Measurements from ENCODE around the gene PITPNB. TPM values are rescaled to one million over a fixed set of nuclear protein-coding genes. Genes with fewer than 3 reads are reported as not detected.

The PITPNB gene
- total RNA-seq, 4 donors from 2014 or later = 34.7 to 47.6 (median 40.4) TPM

GRCh38 chr22:27814993-27815392 is 104.1 kb downstream of the PITPNB start:
- TF ChIP-seq POLR2AphosphoS5 (IDR thresholded peaks at IDR 0.05) (no peak), EP300 (IDR thresholded peaks at IDR 0.05) (no peak)
- H3K27ac ChIP-seq = no peak overlapping the region
- H3K4me3 ChIP-seq = no peak overlapping the region
- peaks cover 14% of the 10 kb centered on the region for H3K4me1 ChIP-seq
- H3K36me3 ChIP-seq = no peaks in the 10 kb centered on the region
- no peaks in the 10 kb centered on the region for H3K27me3 ChIP-seq
- WGBS = 92% methylated on average over 5 of the region's 6 CpGs
- DNase-seq (ENCODE audit: low spot score in 2 of 2) = no peak
- H3K9me3 ChIP-seq = no peaks in the 10 kb centered on the region

- Histone ChIP-seq H3K27ac (no peak overlapping the region), H3K36me3 (no peaks in the 10 kb centered on the region), H3K4me3 (no peak overlapping the region), H3K27me3 (no peaks in the 10 kb centered on the region), H3K4me1 (peaks cover 18% of the 10 kb centered on the region), H3K9me3 (no peaks in the 10 kb centered on the region)
- no peak for DNase-seq (ENCODE audit: low spot score in 2 of 2)
- TF ChIP-seq POLR2A (IDR thresholded peaks at IDR 0.05) = no peak
- TF ChIP-seq EP300 (IDR thresholded peaks at IDR 0.05) = no peak
- no peak for TF ChIP-seq POLR2AphosphoS5 (IDR thresholded peaks at IDR 0.05)
- TF ChIP-seq CTCF (IDR thresholded peaks at IDR 0.05) = no peak
- WGBS = 96% methylated on average over 3 of the region's 3 CpGs
Measured at GRCh38 chr22:27811778-27812177, 107.3 kb downstream of the PITPNB start.

- Histone ChIP-seq H3K36me3 (no peaks in the 10 kb centered on the region), H3K27ac (peak overlapping the region; percentile 60), H3K4me3 (no peak overlapping the region), H3K9me3 (no peaks in the 10 kb centered on the region), H3K4me1 (peaks cover 18% of the 10 kb centered on the region), H3K27me3 (no peaks in the 10 kb centered on the region)
- DNase-seq (ENCODE audit: low spot score in 2 of 2) = no peak
- 61% methylated on average over 10 of the region's 15 CpGs for WGBS
- TF ChIP-seq CTCF (IDR thresholded peaks at IDR 0.05) (no peak), POLR2AphosphoS5 (IDR thresholded peaks at IDR 0.05) (peak in 1 of 3 donors; percentile 25), POLR2A (IDR thresholded peaks at IDR 0.05) (no peak), EP300 (IDR thresholded peaks at IDR 0.05) (no peak)
Measured at GRCh38 chr22:27810609-27811151, 108.4 kb downstream of the PITPNB start.

GRCh38 chr22:27809700-27810608 is 109.1 kb downstream of the PITPNB start:
- H3K27me3 ChIP-seq = no peaks in the 10 kb centered on the region
- no peak overlapping the region for H3K4me3 ChIP-seq
- no peak for DNase-seq (ENCODE audit: low spot score in 2 of 2)
- no peaks in the 10 kb centered on the region for H3K36me3 ChIP-seq
- 37% methylated on average over 9 of the region's 17 CpGs for WGBS
- H3K9me3 ChIP-seq = no peaks in the 10 kb centered on the region
- H3K4me1 ChIP-seq = peaks cover 18% of the 10 kb centered on the region
- TF ChIP-seq EP300 (IDR thresholded peaks at IDR 0.05) (no peak), POLR2AphosphoS5 (IDR thresholded peaks at IDR 0.05) (no peak), POLR2A (IDR thresholded peaks at IDR 0.05) (no peak), CTCF (IDR thresholded peaks at IDR 0.05) (no peak)
- peak overlapping the region; percentile 60 for H3K27ac ChIP-seq

- H3K27me3 ChIP-seq = no peaks in the 10 kb centered on the region
- peaks cover 22% of the 10 kb centered on the region for H3K4me1 ChIP-seq
- H3K4me3 ChIP-seq = no peak overlapping the region
- H3K27ac ChIP-seq = no peak overlapping the region
- DNase-seq (ENCODE audit: low spot score in 2 of 2) = no peak
- TF ChIP-seq POLR2A (IDR thresholded peaks at IDR 0.05) (no peak), CTCF (IDR thresholded peaks at IDR 0.05) (no peak), POLR2AphosphoS5 (IDR thresholded peaks at IDR 0.05) (no peak), EP300 (IDR thresholded peaks at IDR 0.05) (no peak)
- H3K9me3 ChIP-seq = no peaks in the 10 kb centered on the region
- no peaks in the 10 kb centered on the region for H3K36me3 ChIP-seq
- 65% methylated on average over 5 of the region's 5 CpGs for WGBS
Measured at GRCh38 chr22:27809226-27809603, 109.8 kb downstream of the PITPNB start.

Measured in suprapubic skin (tissue), 4 donors.